ENCODE measurements around the gene PEAK3. TPM values are rescaled to one million over a fixed set of nuclear protein-coding genes. Genes with fewer than 3 reads are reported as not detected.

Gene PEAK3
- total and polyA plus RNA-seq, 10 of the 15 experiments (the other 5 are each of a cell fraction or from before 2014, with no cell fraction given) = 0.03 to 0.10 (median 0.05) TPM; not detected in 7

GRCh38 chr19:2278459-2279158 lies 3.4 kb downstream of the PEAK3 start (continued):
- TF ChIP-seq E2F4 (IDR thresholded peaks at IDR 0.05; ENCODE audit: low read depth, low read length) (no peak), ZNF274 (IDR thresholded peaks at IDR 0.05; ENCODE audit: insufficient read depth, insufficient read length) (no peak), SREBF1 (IDR thresholded peaks at IDR 0.05; ENCODE audit: low read length) (no peak), SMAD1 (IDR thresholded peaks at IDR 0.05; ENCODE audit: low read depth, partially characterized antibody) (no peak), PML (IDR thresholded peaks at IDR 0.05; ENCODE audit: low read length) (no peak), LARP7 (IDR thresholded peaks at IDR 0.05) (no peak), SKIL (IDR thresholded peaks at IDR 0.05; ENCODE audit: low read depth, poor library complexity, severe bottlenecking) (no peak)

- no peak for ATAC-seq
- DNase-seq (ENCODE audit: low read depth, low spot score) = no peak
- TF ChIP-seq BHLHE40 (IDR thresholded peaks at IDR 0.05; ENCODE audit: borderline replicate concordance in 1 of 2, low read depth in 2 of 2, low read length in 1 of 2) = no peak
- peak; percentile 50; the same call in 1 of the 2 replicates for TF ChIP-seq POLR2AphosphoS5 (IDR thresholded peaks at IDR 0.05; ENCODE audit: low read length)
- no peak for TF ChIP-seq USF1 (IDR thresholded peaks at IDR 0.05; ENCODE audit: borderline replicate concordance, extremely low read length, insufficient read depth, low read depth, low read length)
- TF ChIP-seq POLR2A (IDR thresholded peaks at IDR 0.05; ENCODE audit: low read depth, low read length) = peak; percentile 41; the same call in 1 of the 2 replicates
- TF ChIP-seq ZNF24 (IDR thresholded peaks at IDR 0.05) = no peak
- POLR2A ChIA-PET = interaction anchor here (0.6 kb wide), 1 partner anchor 113 kb away, joined by 6 read pairs; no protein-coding TSS in a partner anchor
- no peak overlapping the region for H3K9ac ChIP-seq (ENCODE audit: control insufficient read depth, insufficient read depth, low read length)
- intact Hi-C loops (cut with micrococcal nuclease; ENCODE audit: unreplicated experiment) = loop anchor here (5.0 to 10.0 kb wide), 2 partner anchors 115 to 508 kb away; partner anchors contain the start of genes SGTA and THOP1
- peaks cover 14% of the 10 kb centered on the region for H3K4me1 ChIP-seq (ENCODE audit: control insufficient read depth, insufficient read depth, low read length)
- no peak overlapping the region for H3K27ac ChIP-seq (ENCODE audit: control insufficient read depth, insufficient read depth)
- H3K79me2 ChIP-seq (ENCODE audit: control insufficient read depth, insufficient read depth, low read length) = peaks cover 25% of the 10 kb centered on the region
- H3K4me2 ChIP-seq (ENCODE audit: control insufficient read depth, insufficient read depth) = no peak overlapping the region
- H2AFZ ChIP-seq (ENCODE audit: control insufficient read depth, low read depth, low read length) = no peak overlapping the region
- no peak for FAIRE-seq
- H3K4me3 ChIP-seq = no peak overlapping the region
- no TSS peak for BruUV-seq (replicated peaks)
- in situ Hi-C loops (cut with MboI) = loop anchor here (10.0 kb wide), 1 partner anchor 338 kb away; no protein-coding TSS in a partner anchor
- CTCF ChIA-PET = interaction anchor here (1.1 to 6.4 kb wide), 3 partner anchors 24 to 115 kb away, joined by 3 to 46 read pairs (median 7); no protein-coding TSS in a partner anchor
- RAD21 ChIA-PET (ENCODE audit: unreplicated experiment) = interaction anchor here (1.0 to 1.4 kb wide), 2 partner anchors 39 to 334 kb away, joined by 3 to 6 read pairs; no protein-coding TSS in a partner anchor
- H3K9me3 ChIP-seq (replicated peaks; ENCODE audit: control insufficient read depth, insufficient read depth, low read length) = no peaks in the 10 kb centered on the region
- H4K20me1 ChIP-seq (ENCODE audit: control insufficient read depth, insufficient read depth) = peaks cover 5% of the 10 kb centered on the region
- no peaks in the 10 kb centered on the region for H3K27me3 ChIP-seq (replicated peaks in 1 of 2; ENCODE audit: control insufficient read depth in 2 of 2, insufficient read depth in 2 of 2, low read length in 1 of 2)
- 78% methylated on average over 9 of the region's 9 CpGs for WGBS (ENCODE audit: insufficient coverage, insufficient replicate concordance, low lambda C conversion rate, missing lambda C conversion rate)
- peaks cover 4 to 14% of the 10 kb centered on the region in 2 experiments for H3K36me3 ChIP-seq (ENCODE audit: control insufficient read depth in 2 of 2, insufficient read depth in 2 of 2, low read length in 1 of 2)
- SMC1A ChIA-PET (ENCODE audit: uncharacterized antibody, unreplicated experiment) = interaction anchor here (0.9 to 1.8 kb wide), 4 partner anchors 11 to 334 kb away, joined by 3 to 5 read pairs (median 4); no protein-coding TSS in a partner anchor
Observed at GRCh38 chr19:2277138-2277537, 4.8 kb downstream of the PEAK3 start.
